ENCODE results near the gene BAMBI. TPM values are rescaled to one million over a fixed set of nuclear protein-coding genes. Genes with fewer than 3 reads are reported as not detected.

Gene BAMBI
- total RNA-seq, 2 experiments from 2014 or later, result 0.20 to 0.23 TPM

DNA sequence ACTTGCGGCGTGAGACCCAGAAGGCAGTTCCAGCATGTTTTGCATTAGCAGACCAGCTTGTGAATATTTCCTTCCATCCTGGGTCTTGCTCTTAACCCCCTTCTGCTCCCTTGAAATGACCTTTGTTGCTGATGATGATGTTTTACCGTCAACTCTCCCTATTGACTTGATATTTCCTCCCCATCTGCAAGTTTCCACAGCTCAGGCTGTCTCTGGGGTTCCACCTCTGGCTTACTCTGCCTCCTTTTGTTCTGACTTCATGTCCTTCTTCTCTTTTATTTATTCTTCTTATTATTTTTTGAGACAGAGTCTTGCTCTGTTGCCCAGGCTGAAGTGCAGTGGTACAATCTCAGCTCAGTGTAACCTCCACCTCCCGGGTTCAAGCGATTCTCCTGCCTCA is 17.2 kb downstream of the BAMBI start:
- ChIA-PET CTCF (no interaction called here), POLR2A (no interaction called here)
- H3K9me3 Mint-ChIP-seq, result no peaks in the 10 kb centered on the region
- no peak overlapping the region for H3K27ac Mint-ChIP-seq
- no peaks in the 10 kb centered on the region for H3K36me3 Mint-ChIP-seq (ENCODE audit: low read depth)
- H3K27me3 Mint-ChIP-seq, result peaks cover 11% of the 10 kb centered on the region
- H3K4me1 Mint-ChIP-seq, result no peaks in the 10 kb centered on the region
- no peak for DNase-seq
- no peak overlapping the region for H3K4me3 Mint-ChIP-seq

DNA sequence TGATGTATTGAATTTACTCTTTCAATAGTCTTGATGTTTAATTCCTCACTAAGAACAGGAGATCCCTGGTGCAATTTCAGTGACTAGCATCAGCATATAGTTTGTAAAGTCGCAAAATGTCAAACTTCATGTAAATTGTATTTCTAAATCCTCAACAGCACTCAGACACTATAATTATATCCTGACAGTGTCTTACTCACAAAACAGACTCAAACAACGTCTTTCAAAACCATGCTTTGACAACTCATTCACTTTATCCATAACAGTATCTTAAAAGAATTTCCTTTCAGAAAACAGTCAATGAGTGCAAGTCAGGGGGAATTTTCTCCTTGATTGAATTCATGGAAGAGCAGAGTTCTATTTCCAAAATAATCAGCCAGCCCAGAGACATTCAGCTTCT is 20.8 kb downstream of the BAMBI start:
- no peak overlapping the region for H3K27ac Mint-ChIP-seq
- peaks cover 8% of the 10 kb centered on the region for H3K27me3 Mint-ChIP-seq
- no peak overlapping the region for H3K4me3 Mint-ChIP-seq
- POLR2A ChIA-PET, result no interaction called here
- CTCF ChIA-PET, result interaction anchor here (0.7 kb wide), 1 partner anchor 34 kb away, joined by 3 read pairs; no protein-coding TSS in a partner anchor
- H3K36me3 Mint-ChIP-seq (ENCODE audit: low read depth), result no peaks in the 10 kb centered on the region
- no peaks in the 10 kb centered on the region for H3K9me3 Mint-ChIP-seq
- no peaks in the 10 kb centered on the region for H3K4me1 Mint-ChIP-seq
- DNase-seq, result no peak

- DNase-seq, result no peak
- H3K27me3 Mint-ChIP-seq, result peaks cover 4% of the 10 kb centered on the region
- no peaks in the 10 kb centered on the region for H3K9me3 Mint-ChIP-seq
- no peak overlapping the region for H3K27ac Mint-ChIP-seq
- H3K4me1 Mint-ChIP-seq, result no peaks in the 10 kb centered on the region
- H3K4me3 Mint-ChIP-seq, result no peak overlapping the region
- CTCF ChIA-PET, result no interaction called here
- no peaks in the 10 kb centered on the region for H3K36me3 Mint-ChIP-seq (ENCODE audit: low read depth)
- POLR2A ChIA-PET, result no interaction called here
Observed at GRCh38 chr10:28704464-28705161, 27.3 kb downstream of the BAMBI start.

DNA sequence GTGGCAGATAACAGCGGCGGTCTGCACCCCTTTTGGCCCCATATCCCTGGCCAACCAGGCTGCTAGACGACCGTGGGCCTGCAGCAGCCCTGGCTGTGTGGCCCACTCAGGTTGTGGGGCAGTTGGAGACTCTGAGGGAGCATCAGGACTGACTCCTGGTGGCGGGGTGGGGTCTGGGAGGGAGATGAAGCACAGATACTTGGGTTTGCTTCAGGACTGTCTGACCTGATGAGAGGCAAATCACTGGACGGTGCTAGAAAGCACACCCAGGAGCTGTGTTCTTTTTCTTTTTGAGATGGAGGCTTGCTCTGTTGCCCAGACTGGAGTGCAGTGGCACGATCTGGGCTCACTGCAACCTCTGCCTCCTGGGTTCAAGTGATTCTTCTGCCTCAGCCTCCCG is 28.2 kb downstream of the BAMBI start:
- Mint-ChIP-seq H3K36me3 (ENCODE audit: low read depth) (no peaks in the 10 kb centered on the region), H3K4me1 (no peaks in the 10 kb centered on the region), H3K27ac (no peak overlapping the region), H3K4me3 (no peak overlapping the region), H3K9me3 (no peaks in the 10 kb centered on the region), H3K27me3 (peaks cover 4% of the 10 kb centered on the region)
- ChIA-PET CTCF (no interaction called here), POLR2A (no interaction called here)
- no peak for DNase-seq

DNA sequence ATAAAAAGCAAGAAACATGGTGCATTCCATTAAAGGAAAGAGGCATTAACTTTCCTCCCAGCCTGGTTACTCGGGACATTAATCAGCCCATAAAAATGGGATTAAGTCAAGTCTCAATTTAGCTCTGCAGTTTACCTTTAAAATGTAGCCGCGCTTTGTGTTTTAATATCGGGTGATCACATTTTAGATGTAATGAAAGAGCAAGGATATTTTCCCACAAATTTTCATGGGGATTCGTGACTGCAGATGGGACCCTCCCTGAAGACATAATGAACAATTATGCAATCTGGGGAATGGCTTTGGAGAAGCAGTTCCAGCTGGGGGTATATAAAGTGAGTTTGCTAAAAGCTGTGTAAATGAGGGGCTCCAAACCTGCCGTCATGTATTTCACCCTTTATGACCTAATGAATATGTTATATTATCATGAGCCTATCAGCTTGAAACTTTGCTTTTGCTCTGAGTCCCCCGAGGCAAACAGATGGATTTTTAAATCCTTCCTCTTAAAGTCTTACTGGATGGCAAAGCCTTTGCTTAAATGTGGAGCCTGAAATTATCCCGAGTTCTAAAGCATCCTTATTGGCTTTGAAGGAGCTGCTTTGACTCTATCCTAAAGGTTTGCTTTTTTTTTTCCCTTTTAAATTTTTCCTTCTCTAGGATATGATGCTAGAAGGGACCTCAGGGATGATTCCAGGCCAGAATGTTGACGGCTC is 31.8 kb downstream of the BAMBI start:
- Mint-ChIP-seq H3K27ac (no peak overlapping the region), H3K4me1 (no peaks in the 10 kb centered on the region), H3K4me3 (no peak overlapping the region), H3K36me3 (ENCODE audit: low read depth) (no peaks in the 10 kb centered on the region), H3K9me3 (no peaks in the 10 kb centered on the region), H3K27me3 (peaks cover 3% of the 10 kb centered on the region)
- CTCF ChIA-PET, result no interaction called here
- no peak for DNase-seq
- POLR2A ChIA-PET, result no interaction called here

- DNase-seq, result no peak
- Mint-ChIP-seq H3K36me3 (ENCODE audit: low read depth) (no peaks in the 10 kb centered on the region), H3K4me1 (no peaks in the 10 kb centered on the region), H3K27ac (no peak overlapping the region), H3K9me3 (no peaks in the 10 kb centered on the region), H3K4me3 (no peak overlapping the region), H3K27me3 (peaks cover 3% of the 10 kb centered on the region)
- CTCF ChIA-PET, result interaction anchor here (0.9 kb wide), 1 partner anchor 82 kb away, joined by 3 read pairs; no protein-coding TSS in a partner anchor
- POLR2A ChIA-PET, result no interaction called here
Observed at GRCh38 chr10:28710202-28710886, 33.0 kb downstream of the BAMBI start.

DNA sequence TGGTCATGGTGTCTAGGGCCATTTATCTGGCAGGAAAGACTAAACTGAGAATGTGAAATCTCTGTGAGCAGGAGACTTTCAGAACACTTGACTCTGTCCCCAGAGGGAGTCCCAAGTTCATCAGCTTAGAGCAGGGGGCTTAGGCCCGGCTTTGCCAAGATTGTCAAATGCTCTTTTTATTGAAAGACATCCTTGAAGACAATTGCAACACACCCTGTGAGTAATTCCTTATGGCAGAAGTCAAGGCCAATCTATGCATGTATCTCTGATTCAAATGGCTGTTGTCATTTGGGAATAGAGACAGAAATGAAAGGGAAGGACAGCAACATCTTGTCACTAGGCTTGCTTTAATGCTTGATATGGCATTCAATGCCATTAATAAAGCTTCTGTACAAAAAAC is 33.7 kb downstream of the BAMBI start:
- no peak for DNase-seq
- Mint-ChIP-seq H3K27ac (no peak overlapping the region), H3K36me3 (ENCODE audit: low read depth) (no peaks in the 10 kb centered on the region), H3K4me3 (no peak overlapping the region), H3K9me3 (no peaks in the 10 kb centered on the region), H3K27me3 (peaks cover under 1% of the 10 kb centered on the region), H3K4me1 (no peaks in the 10 kb centered on the region)
- CTCF ChIA-PET, result no interaction called here
- POLR2A ChIA-PET, result no interaction called here

DNA sequence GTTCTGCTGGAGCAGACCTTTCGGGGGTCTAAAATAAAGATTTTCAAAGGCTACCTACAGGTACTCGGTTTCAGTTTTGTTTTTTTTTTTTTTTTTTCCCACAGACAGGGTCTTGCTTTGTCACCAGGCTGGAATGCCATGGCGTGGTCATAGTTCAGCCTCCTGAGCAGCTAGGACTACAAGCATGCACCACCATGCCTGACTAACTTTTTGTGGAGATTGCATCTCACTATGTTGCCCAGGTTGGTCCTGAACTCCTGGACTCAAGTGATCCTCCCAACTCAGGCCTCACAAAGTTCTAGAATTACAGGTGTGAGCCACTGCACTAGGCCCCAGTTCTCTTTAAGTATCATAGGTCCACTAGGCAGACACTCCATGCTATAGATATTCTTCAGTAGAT is 34.5 kb downstream of the BAMBI start:
- CTCF ChIA-PET, result no interaction called here
- no peak overlapping the region for H3K4me3 Mint-ChIP-seq
- no peak for DNase-seq
- H3K27ac Mint-ChIP-seq, result no peak overlapping the region
- H3K4me1 Mint-ChIP-seq, result no peaks in the 10 kb centered on the region
- H3K27me3 Mint-ChIP-seq, result no peaks in the 10 kb centered on the region
- POLR2A ChIA-PET, result no interaction called here
- H3K36me3 Mint-ChIP-seq (ENCODE audit: low read depth), result no peaks in the 10 kb centered on the region
- H3K9me3 Mint-ChIP-seq, result no peaks in the 10 kb centered on the region

DNA sequence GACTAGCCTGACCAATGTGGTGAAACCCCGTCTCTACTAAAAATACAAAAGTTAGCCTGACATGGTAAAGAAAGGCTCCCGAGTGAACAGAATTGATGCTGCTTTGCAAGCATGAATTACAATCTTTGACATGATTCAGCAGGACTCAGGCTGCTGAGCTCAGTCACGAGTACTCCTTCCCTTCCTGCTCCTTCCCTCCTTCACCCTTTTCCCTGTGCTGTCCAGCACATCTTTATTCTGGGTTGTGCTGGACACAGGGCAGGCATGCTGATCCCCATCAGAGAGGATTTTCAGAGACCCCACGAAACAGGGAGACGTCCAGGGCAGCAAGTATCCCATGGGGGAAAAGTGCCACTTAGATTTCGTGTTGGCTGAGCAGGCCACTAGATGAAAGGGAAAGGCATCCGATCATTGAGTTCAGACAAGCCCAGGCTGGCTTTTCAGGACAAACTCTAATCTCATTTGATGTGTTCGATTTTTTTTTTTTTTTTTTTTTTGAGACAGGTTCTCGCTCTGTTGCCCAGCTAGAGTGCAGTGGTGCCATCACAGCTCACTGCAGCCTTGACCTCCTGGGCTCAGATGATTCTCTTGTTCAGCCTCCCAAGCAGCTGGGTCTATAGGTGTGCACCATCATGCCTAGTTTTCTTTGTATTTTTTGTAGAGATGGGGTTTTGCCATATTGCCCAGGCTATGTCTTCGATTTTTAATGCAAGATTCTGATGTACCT is 36.5 kb downstream of the BAMBI start:
- Mint-ChIP-seq H3K27ac (no peak overlapping the region), H3K4me3 (no peak overlapping the region), H3K27me3 (peaks cover 2% of the 10 kb centered on the region), H3K36me3 (ENCODE audit: low read depth) (no peaks in the 10 kb centered on the region), H3K4me1 (no peaks in the 10 kb centered on the region), H3K9me3 (no peaks in the 10 kb centered on the region)
- ChIA-PET POLR2A (no interaction called here), CTCF (interaction anchor here (1.2 kb wide), 1 partner anchor 36 kb away, joined by 3 read pairs; the partner anchor contains the start of gene BAMBI)
- no peak for DNase-seq

DNA sequence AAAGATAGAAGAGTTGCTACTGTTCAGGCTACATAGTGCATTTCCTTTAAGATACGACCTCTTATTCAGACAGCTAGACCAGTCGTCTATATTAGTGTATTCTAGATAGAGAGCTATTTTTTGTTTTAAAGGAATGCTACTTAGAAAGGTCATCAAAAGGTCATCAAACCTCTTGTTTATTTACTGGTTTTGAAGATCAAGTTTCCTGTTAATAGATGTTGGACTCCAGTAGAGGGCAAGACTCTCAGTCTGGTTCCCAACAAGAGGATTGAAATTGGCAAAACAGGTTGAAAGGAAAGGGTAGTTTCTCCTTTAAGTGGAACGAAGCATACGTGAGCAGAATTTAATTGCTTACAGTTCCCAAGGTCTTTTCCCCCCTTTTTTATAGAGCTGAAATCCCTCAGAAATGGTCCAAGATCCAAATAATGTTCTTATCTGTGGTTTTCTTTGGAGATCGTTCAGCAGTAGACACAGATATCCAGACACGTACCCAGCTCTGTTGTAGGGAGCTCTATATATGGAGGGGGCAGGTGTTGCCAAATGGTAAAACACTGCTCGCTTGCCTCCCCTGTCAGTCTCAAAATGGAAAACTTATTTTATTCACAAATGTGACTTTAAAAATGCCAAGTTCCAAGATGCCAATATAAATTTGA is 37.2 kb downstream of the BAMBI start:
- Mint-ChIP-seq H3K27ac (no peak overlapping the region), H3K27me3 (peaks cover 4% of the 10 kb centered on the region)

GRCh38 chr10:28715246-28715645 is 37.9 kb downstream of the BAMBI start:
- H3K27ac Mint-ChIP-seq, result no peak overlapping the region
- CTCF ChIA-PET, result no interaction called here
- no peaks in the 10 kb centered on the region for H3K36me3 Mint-ChIP-seq (ENCODE audit: low read depth)
- peaks cover 5% of the 10 kb centered on the region for H3K27me3 Mint-ChIP-seq
- no peak overlapping the region for H3K4me3 Mint-ChIP-seq
- H3K9me3 Mint-ChIP-seq, result no peaks in the 10 kb centered on the region
- POLR2A ChIA-PET, result no interaction called here
- no peak for DNase-seq
- no peaks in the 10 kb centered on the region for H3K4me1 Mint-ChIP-seq

More for the DNA sequence above, 37.2 kb downstream of the BAMBI start:
- ChIA-PET POLR2A (no interaction called here), CTCF (interaction anchor here (1.2 kb wide), 1 partner anchor 37 kb away, joined by 3 read pairs; the partner anchor contains the start of gene BAMBI)
- no peak for DNase-seq
- no peak overlapping the region for H3K4me3 Mint-ChIP-seq
- H3K9me3 Mint-ChIP-seq, result no peaks in the 10 kb centered on the region
- no peaks in the 10 kb centered on the region for H3K36me3 Mint-ChIP-seq (ENCODE audit: low read depth)
- no peaks in the 10 kb centered on the region for H3K4me1 Mint-ChIP-seq

GRCh38 chr10:28715757-28716156 is 38.4 kb downstream of the BAMBI start:
- Mint-ChIP-seq H3K36me3 (ENCODE audit: low read depth) (no peaks in the 10 kb centered on the region), H3K27ac (no peak overlapping the region), H3K4me3 (no peak overlapping the region), H3K9me3 (no peaks in the 10 kb centered on the region), H3K27me3 (peaks cover 5% of the 10 kb centered on the region), H3K4me1 (no peaks in the 10 kb centered on the region)
- no peak for DNase-seq
- POLR2A ChIA-PET, result no interaction called here
- CTCF ChIA-PET, result no interaction called here

- Mint-ChIP-seq H3K4me3 (no peak overlapping the region), H3K27me3 (peaks cover 15% of the 10 kb centered on the region), H3K4me1 (peaks cover 2% of the 10 kb centered on the region), H3K27ac (no peak overlapping the region), H3K9me3 (no peaks in the 10 kb centered on the region), H3K36me3 (ENCODE audit: low read depth) (no peaks in the 10 kb centered on the region)
- no peak for DNase-seq
- ChIA-PET CTCF (no interaction called here), POLR2A (no interaction called here)
Observed at GRCh38 chr10:28716748-28717147, 39.4 kb downstream of the BAMBI start.

All from activated CD4-positive, alpha-beta memory T cell treated with anti-CD3 and anti-CD28 coated beads, Interleukin-2, amount 10 ng/mL, durations not matched to agents 7 days and 5 days (primary cell).